Measurements from ENCODE around the gene OXTR.

The OXTR gene

GRCh38 chr3:8712045-8712907 lies 57.1 kb downstream of the OXTR start:
- DNase-seq (ENCODE audit: low spot score) = no peak

- no peak for DNase-seq (ENCODE audit: low spot score)
Observed at GRCh38 chr3:8709801-8710507, 59.5 kb downstream of the OXTR start.

- no peak for DNase-seq (ENCODE audit: low spot score)
Observed at GRCh38 chr3:8709287-8709686, 60.1 kb downstream of the OXTR start.

GRCh38 chr3:8705575-8705974 lies 63.8 kb downstream of the OXTR start:
- no peak for DNase-seq (ENCODE audit: low spot score)

- no peak for DNase-seq (ENCODE audit: low spot score)
Observed at GRCh38 chr3:8702560-8702959, 66.9 kb downstream of the OXTR start.
